H54 (cell line): ENCODE measurements around the gene NSG2.
"Not testable (repeated sequence)": the region's sequence is repeated elsewhere in the genome, so short reads cannot be mapped to it uniquely, and the experiment has no call there.

Experiments used
- DNase-seq: peaks from one replicate; pipeline ENCODE4 v3.0.0; 2011; ENCODE audit warnings: low spot score, mixed read lengths; ENCODE audit not compliant: insufficient read length
- FAIRE-seq: peaks from 3 replicates; lab custom pipeline; 2011; peaks lifted over from hg19 to GRCh38; lab: Jason Lieb, UNC
- POLR2A ChIP-seq: IDR thresholded peaks from 2 replicates; pipeline ENCODE4 v1.6.1; 2011; ENCODE audit warnings: low read depth, mild to moderate bottlenecking, low read length

NSG2 gene

DNA sequence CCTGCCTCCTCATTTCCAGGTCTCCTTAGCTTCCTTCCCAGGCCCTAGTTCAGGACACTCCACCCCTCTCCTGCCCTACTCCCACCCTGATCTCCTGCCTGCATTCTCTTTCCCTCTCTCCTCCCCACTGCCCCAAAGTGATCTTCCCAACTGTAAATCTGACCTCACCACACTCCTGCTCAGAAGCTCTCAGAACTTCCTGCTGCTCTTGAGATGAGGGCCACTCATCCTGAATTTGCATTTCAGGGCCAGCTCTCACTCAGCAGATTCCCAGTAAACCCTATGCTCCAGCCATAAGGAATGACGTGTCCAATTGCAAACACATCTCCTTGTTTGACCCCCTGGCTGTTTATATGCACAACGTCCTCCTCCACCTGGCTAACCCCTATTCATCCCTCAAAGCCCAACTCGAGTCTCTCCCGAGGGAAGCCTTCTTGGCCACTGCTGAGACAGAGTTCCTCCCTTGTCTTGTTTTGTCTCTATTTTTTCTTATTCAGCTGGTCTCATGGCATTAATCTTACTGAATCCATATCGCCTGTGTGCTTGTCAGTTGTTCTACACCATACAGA lies 95.0 kb downstream of the NSG2 start:
- no peak for DNase-seq
- FAIRE-seq, result no peak
- TF ChIP-seq POLR2A, result no peak

DNA sequence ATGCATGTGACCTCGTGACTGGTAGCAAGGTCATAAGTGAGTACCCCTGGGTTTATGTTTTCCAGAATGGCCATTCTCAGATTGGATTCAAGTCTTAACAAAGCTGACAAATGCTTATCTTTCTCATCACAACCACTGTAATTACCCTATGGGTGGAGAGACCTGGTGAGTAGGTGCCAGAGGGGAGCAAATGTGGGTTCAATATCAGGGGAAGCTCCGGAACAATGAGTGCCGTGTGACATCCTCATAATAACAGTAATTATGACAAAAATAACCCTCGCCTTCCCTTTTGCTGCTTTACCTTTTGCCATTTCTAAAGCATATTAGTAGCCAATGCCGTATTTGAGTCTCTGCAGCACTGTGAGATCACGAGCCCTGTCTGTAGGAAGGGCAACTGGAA lies 95.9 kb downstream of the NSG2 start:
- FAIRE-seq, result no peak
- no peak for TF ChIP-seq POLR2A
- DNase-seq, result no peak

DNA sequence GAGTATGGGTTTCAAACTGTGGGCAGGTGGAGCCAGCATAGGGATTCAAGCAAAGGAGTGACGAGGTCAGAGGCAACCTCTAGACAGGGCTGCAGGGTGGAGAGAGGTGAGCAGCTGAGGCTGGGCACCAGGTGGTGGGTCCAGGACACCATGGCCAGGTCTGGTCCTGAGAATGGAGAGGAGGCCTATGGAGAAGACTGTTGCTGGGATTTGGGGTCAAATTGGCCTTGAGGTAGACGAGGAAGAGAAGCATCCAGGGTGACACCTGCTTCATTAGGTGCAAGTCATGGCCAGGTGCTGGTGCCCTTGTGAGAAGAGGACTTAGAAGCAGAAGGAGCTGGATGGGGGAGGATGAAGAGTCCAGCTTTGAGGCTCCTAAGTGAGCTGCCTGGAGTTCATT lies 99.6 kb downstream of the NSG2 start:
- TF ChIP-seq POLR2A, result no peak
- DNase-seq (no peak), FAIRE-seq (no peak)

DNA sequence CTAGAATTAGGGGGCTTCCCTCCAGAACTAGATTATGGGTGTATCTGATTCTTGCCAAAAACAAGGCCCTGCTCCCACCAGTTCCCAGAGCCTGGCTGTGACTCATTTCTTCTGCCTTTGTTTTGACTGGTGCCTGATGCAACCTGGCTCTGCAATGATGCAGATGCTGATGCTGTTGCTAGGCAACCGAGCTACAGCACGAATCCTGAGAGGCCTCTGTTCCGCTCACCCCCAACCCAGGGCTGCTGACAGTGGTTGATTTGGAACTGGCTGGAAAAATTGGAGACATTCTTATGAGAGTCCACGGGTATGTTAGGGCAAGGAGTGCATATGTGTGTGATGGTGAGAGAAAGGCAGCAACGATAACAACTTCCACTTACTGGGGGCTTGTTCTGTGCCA lies 100.3 kb downstream of the NSG2 start:
- no peak for TF ChIP-seq POLR2A
- DNase-seq (no peak), FAIRE-seq (no peak)

DNA sequence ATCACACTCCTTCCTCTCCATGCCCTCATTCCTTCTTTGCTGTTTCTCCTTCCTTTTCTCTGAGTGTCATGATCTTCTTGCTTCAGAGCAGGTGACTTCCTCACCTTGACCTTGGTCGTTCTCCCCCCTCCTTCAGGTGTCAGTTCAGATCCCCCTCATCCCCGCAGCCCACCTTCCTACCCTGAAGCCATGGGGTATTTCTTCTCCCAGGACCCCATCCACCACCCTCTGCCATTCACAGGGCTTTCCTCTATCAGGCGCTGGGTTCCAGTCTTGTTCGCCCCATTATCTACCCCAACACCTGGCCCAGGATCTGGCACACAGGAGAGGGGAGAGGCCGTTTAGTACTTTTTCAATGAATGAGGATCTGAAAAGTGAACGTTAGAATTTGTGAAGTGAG lies 101.0 kb downstream of the NSG2 start:
- no peak for TF ChIP-seq POLR2A
- FAIRE-seq (no peak), DNase-seq (no peak)

DNA sequence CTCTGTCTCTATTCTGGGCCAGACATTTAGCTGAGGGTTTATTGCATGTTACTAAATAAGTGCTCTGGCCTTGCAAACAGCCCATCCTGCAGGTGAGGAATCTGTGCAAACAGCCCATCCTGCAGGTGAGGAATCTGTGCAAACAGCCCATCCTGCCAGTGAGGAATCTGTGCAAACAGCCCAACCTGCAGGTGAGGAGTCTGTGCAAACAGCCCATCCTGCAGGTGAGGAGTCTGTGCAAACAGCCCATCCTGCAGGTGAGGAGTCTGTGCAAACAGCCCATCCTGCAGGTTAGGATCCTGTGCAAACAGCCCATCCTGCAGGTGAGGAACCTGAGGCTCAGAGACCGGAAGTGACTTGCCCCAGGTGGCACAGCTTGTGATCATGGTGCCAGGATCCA lies 101.5 kb downstream of the NSG2 start:
- not testable (repeated sequence) for DNase-seq, FAIRE-seq

DNA sequence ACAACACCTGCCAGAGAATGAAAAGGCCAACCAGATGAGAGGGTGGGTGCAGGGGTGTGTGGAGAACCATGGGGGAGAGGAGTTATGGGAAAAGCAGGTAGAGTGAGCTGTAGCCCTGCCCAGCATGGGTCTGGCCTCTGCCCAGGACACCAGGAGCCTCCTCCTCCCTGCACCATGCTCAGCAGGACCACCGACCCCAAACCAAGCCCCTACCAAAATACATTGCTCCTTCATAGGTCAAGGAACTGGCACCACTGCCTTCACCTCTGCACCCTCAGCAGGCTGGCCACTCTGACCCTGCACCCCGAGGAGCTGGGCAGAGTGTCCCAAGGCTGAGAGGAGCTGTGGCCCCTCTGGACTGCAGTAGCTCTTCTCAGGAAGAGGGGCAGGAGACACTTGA lies 102.0 kb downstream of the NSG2 start:
- DNase-seq (no peak), FAIRE-seq (no peak)
- no peak for TF ChIP-seq POLR2A

DNA sequence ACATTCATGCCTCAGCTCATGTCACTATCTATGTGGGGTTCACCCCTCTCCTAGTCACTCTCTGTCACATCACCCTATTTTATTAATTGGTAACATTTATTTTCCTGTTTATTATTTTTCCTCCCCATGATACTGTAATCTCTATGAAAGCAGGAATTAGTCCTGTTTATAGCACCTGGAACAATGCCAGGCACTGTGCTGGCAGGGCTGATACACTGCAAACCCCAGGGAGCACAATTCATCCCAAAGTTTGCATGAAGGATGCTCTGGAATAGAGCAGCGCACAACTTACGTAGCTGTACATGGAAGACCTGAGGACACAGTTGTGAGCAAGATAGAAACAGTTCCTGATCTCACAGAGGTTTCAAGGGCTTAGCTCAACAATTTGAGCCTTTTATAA lies 103.2 kb downstream of the NSG2 start:
- FAIRE-seq (no peak), DNase-seq (no peak)
- no peak for TF ChIP-seq POLR2A

DNA sequence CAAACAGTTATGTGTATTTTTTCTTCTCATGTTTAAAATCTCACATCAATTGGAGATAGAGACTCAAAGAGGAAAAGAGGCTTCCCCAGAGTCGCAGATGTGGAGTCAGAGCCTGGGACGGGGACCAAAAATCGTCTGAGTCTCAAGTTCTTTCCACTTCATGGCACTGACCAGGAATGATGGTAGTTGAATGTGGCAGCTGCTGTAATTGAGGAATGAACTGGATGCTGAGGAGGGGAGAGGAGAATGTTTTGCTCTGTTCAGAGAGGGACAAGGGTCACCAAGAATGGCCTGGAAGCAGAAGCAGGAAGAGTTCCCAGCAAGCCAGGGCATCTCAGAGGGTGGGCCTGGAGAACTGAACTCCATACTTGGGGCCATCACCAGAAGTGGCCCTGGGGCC lies 103.9 kb downstream of the NSG2 start:
- FAIRE-seq (no peak), DNase-seq (no peak)
- TF ChIP-seq POLR2A, result no peak

DNA sequence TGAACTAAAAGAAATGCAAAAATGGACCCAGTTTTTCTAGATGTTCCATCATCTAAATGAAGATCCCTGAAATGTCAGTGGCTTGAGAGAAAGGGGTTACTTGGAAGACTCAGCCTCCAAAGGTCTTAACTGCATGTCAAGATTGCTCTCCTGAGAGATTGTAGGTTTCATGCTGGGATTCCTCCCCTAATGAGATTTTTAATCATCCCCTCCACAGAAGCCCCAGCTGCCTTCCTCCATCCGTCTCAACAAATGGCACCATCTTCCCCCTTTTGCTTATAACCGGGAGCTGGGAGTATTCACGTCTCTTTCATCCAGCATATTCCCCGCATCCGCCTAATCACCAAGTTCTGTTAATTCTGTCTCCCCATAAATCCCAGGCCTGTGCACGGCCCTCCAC lies 104.5 kb downstream of the NSG2 start:
- no peak for FAIRE-seq
- no peak for DNase-seq
- no peak for TF ChIP-seq POLR2A

DNA sequence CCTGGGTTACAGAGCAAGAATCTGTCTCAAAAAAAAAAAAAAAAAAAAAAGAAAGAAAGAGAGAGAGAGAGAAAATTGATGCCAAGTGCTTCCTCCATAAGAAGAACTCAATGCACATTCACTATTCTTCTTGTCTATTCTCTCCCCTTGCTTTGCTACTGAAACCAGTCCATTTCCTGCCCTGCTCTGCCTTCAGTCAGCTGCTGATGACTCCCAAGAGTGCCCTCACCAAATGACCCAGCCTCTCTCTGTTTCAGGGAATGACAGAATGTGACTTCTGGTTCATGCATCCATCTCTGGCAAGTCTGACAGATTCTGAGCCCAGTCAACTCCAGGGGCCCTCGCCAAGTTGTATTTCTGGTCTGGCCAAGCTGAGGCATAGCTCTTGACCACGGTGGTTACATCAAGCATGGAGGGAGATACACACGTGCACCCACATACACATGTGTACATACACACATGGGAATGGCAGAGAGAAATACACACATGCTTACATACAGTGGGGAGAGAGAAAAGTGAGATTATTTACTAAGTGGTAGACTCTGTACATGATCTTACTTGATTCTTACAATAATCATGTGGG lies 106.2 kb downstream of the NSG2 start:
- no peak for TF ChIP-seq POLR2A
- DNase-seq, result no peak
- no peak for FAIRE-seq

DNA sequence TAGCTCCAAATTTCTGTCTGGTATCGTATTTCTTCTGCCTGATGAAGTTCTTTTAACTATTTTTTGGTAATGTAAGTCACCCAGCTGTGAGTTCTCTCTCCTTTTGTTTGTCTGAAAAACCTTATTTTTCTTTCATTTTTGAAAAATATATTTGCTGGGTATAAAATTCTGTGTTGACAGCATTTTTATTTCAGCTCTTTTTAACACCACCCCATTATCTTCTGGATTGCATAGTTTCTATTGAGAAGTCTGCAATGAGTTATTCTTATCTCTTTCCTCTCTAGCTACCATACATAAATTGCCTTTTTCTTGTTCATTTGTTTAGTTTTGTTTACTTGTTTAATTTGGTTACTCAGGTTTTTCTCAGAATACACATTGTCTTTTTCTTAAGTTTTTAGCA lies 109.1 kb downstream of the NSG2 start:
- TF ChIP-seq POLR2A, result no peak
- DNase-seq (no peak), FAIRE-seq (no peak)

DNA sequence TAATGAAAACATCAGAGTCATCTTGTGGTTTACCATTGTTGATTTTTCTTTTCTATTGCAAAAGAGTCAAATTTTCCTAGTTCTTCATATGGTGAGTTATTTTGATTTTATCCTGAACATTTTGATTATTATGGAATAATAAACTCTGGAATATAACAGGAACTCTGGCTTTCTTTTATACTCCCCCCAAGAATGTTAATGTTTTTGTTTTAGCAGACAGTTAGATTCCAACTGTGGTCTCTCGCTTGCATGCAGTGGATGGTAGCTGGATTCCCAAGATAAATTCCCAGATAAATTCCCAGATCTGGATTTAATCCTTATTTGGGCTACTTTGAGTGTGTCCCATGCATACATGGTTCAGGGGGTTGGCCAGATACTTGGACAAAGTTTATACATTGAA lies 109.8 kb downstream of the NSG2 start:
- no peak for TF ChIP-seq POLR2A
- FAIRE-seq, result no peak
- no peak for DNase-seq

DNA sequence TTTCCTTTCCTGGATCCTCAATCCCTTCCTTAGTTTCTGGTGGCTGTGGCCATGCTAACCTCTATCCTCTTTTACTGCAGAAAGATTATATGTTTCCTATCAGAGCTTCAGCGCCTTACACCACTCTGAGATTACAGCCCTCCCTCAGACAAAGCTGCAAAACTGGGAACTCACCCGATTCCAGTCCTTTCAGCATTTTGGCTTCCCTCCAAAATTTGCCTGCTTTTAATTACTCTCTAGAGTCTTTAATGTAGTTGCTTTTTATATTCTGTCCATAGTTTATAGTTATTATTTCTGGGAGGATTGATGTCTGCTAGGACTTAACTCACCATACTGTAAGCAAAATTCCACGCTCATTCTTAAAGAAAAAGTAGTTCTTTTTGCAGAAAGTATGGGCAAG lies 110.2 kb downstream of the NSG2 start:
- no peak for FAIRE-seq
- TF ChIP-seq POLR2A, result no peak
- DNase-seq, result no peak

DNA sequence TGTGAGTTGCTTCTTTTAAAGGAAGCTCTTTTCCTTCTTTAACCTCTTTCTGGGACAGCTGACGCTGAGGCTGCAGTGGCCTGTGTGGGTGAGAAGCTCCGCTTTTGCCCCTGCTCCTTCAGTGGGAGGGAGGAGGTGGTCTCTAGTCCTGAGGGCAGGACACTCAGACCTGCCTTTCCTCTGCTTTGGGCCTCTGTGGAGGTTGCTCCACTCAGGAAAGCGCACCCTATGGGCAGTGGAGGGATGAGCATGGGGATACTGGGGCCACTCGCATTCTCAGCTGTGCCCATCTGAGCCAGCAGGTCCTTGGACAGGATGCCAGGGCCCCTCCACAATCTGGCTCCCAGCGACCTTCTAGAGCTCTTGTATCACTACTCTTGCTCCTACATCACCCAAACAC lies 111.5 kb downstream of the NSG2 start:
- DNase-seq (no peak), FAIRE-seq (no peak)
- TF ChIP-seq POLR2A, result no peak
